Trophoblast cell (in vitro differentiated cells and primary cell): ENCODE results near the gene ZNF530.

Experiments
- DNase-seq, 2 donors: peaks; one replicate each; pipeline ENCODE4 v3.0.0-alpha.2; 2016
- H2AFZ ChIP-seq: 2 replicates; pipeline ENCODE4 v1.6.1; 2013; ENCODE audit warnings: low read length, moderate library complexity, mild to moderate bottlenecking; ENCODE audit not compliant: insufficient read depth, poor library complexity
- H2AK5ac ChIP-seq: 2 replicates; pipeline ENCODE4 v1.6.1; 2013; ENCODE audit warnings: mild to moderate bottlenecking, low read length
- H2BK120ac ChIP-seq: 2 replicates; pipeline ENCODE4 v1.6.1; 2013; ENCODE audit warnings: low read length, mild to moderate bottlenecking, moderate library complexity; ENCODE audit not compliant: insufficient read depth, poor library complexity
- H2BK12ac ChIP-seq: 2 replicates; pipeline ENCODE4 v1.6.1; 2013; ENCODE audit warnings: mild to moderate bottlenecking, low read length, moderate library complexity
- H2BK5ac ChIP-seq: 2 replicates; pipeline ENCODE4 v1.6.1; 2013; ENCODE audit warnings: low read length, low read depth, moderate library complexity, mild to moderate bottlenecking; ENCODE audit not compliant: poor library complexity
- H3K14ac ChIP-seq: 2 replicates; pipeline ENCODE4 v1.6.1; 2013; ENCODE audit warnings: mild to moderate bottlenecking, low read length
- H3K18ac ChIP-seq: 2 replicates; pipeline ENCODE4 v1.6.1; 2013; ENCODE audit warnings: mild to moderate bottlenecking, low read length
- H3K23ac ChIP-seq: 2 replicates; pipeline ENCODE4 v1.6.1; 2013; ENCODE audit warnings: low read length
- H3K27ac ChIP-seq: 2 replicates; pipeline ENCODE4 v1.5.1; 2013; ENCODE audit warnings: low read depth, mild to moderate bottlenecking, inconsistent platforms, low read length, moderate library complexity
- H3K27me3 ChIP-seq: 2 replicates; pipeline ENCODE4 v1.6.1; 2013; ENCODE audit warnings: inconsistent platforms, mild to moderate bottlenecking, low read length, moderate library complexity; ENCODE audit not compliant: insufficient read depth
- H3K36me3 ChIP-seq, 2 experiments: 1 replicate in 1 of 2; 2 replicates in 1 of 2; pipeline ENCODE4 v1.6.1; 2013; ENCODE audit warnings: low read length in 2 of 2, mild to moderate bottlenecking in 2 of 2, moderate library complexity in 1 of 2; ENCODE audit not compliant: insufficient read depth in 2 of 2, control insufficient read depth in 1 of 2
- H3K4ac ChIP-seq: 2 replicates; pipeline ENCODE4 v1.6.1; 2013; ENCODE audit warnings: low read depth, mild to moderate bottlenecking, low read length, moderate library complexity
- H3K4me1 ChIP-seq, 2 experiments: 1 replicate in 1 of 2; 2 replicates in 1 of 2; pipeline ENCODE4 v1.6.1; 2013; ENCODE audit warnings: low read length in 2 of 2, mild to moderate bottlenecking in 2 of 2, moderate library complexity in 1 of 2; ENCODE audit not compliant: insufficient read depth in 2 of 2, control insufficient read depth in 1 of 2
- H3K4me2 ChIP-seq: 2 replicates; pipeline ENCODE4 v1.6.1; 2013; ENCODE audit warnings: inconsistent platforms, mild to moderate bottlenecking, low read length, moderate library complexity
- H3K4me3 ChIP-seq: 2 replicates; pipeline ENCODE4 v1.5.1; 2013; ENCODE audit warnings: mild to moderate bottlenecking, low read depth, low read length, inconsistent platforms
- H3K79me1 ChIP-seq: one replicate; pipeline ENCODE4 v1.6.1; 2013; ENCODE audit warnings: low read length
- H3K79me2 ChIP-seq: 2 replicates; pipeline ENCODE4 v1.6.1; 2013; ENCODE audit warnings: low read length, mild to moderate bottlenecking; ENCODE audit not compliant: control insufficient read depth, insufficient read depth, poor library complexity
- H3K9ac ChIP-seq: 2 replicates; pipeline ENCODE4 v1.6.1; 2013; ENCODE audit warnings: mild to moderate bottlenecking, low read length
- H3K9me3 ChIP-seq: 2 replicates; pipeline ENCODE4 v1.6.1; 2013; ENCODE audit warnings: low read depth, mild to moderate bottlenecking, control low read depth, inconsistent platforms, low read length; ENCODE audit not compliant: insufficient read depth
- H4K12ac ChIP-seq: 2 replicates; pipeline ENCODE4 v1.6.1; 2013; ENCODE audit warnings: low read depth, mild to moderate bottlenecking, low read length, moderate library complexity
- H4K8ac ChIP-seq: 2 replicates; pipeline ENCODE4 v1.6.1; 2013; ENCODE audit warnings: low read depth, mild to moderate bottlenecking, low read length, moderate library complexity
- H4K91ac ChIP-seq: one replicate; pipeline ENCODE4 v1.6.1; 2013; ENCODE audit warnings: low read depth, mild to moderate bottlenecking, low read length, moderate library complexity
- WGBS: extraction: QIAGEN DNeasy Blood & Tissue Kit; methylation state at CpG from one replicate; pipeline ENCODE4 v1.1.7; 2013; ENCODE audit warnings: missing lambda C conversion rate; ENCODE audit not compliant: insufficient read length, insufficient coverage; ENCODE audit errors: extremely low coverage; 5-methylcytosine and 5-hydroxymethylcytosine counted together

The ZNF530 gene

GRCh38 chr19:57615346-57615745, 15.7 kb downstream of the ZNF530 start:
- Histone ChIP-seq H3K4me3 (no peak overlapping the region), H3K27me3 (no peaks in the 10 kb centered on the region), H3K9ac (no peak overlapping the region), H4K12ac (no peak overlapping the region), H3K4ac (peak overlapping the region; percentile 51), H3K79me2 (peaks cover 14% of the 10 kb centered on the region), H3K79me1 (peaks cover 5% of the 10 kb centered on the region), H2BK5ac (no peak overlapping the region), H3K23ac (no peak overlapping the region), H3K9me3 (peaks cover 45% of the 10 kb centered on the region), H2AFZ (no peak overlapping the region), H3K4me2 (peak overlapping the region; percentile 66), H4K91ac (no peak overlapping the region), H4K8ac (no peak overlapping the region), H3K27ac (no peak overlapping the region), H3K36me3 (peaks cover 33 to 51% of the 10 kb centered on the region in 2 experiments), H3K4me1 (peaks cover 5 to 10% of the 10 kb centered on the region in 2 experiments), H2AK5ac (no peak overlapping the region), H2BK120ac (no peak overlapping the region), H2BK12ac (no peak overlapping the region), H3K14ac (no peak overlapping the region), H3K18ac (no peak overlapping the region)
- WGBS = no CpG with 5 or more reads among the region's 3 CpGs
- no peak for DNase-seq

- no peaks in the 10 kb centered on the region for H3K27me3 ChIP-seq
- peaks cover 49% of the 10 kb centered on the region for H3K9me3 ChIP-seq
- no peak overlapping the region for H3K27ac ChIP-seq
These were observed 21.1 kb downstream of the ZNF530 start for GRCh38 chr19:57620673-57621348.

GRCh38 chr19:57623091-57623490, 23.4 kb downstream of the ZNF530 start:
- no peak overlapping the region for H3K4me3 ChIP-seq
- no peak overlapping the region for H2BK120ac ChIP-seq
- H3K36me3 ChIP-seq = peaks cover 29 to 51% of the 10 kb centered on the region in 2 experiments
- DNase-seq = no peak
- H3K27ac ChIP-seq = no peak overlapping the region
- H3K14ac ChIP-seq = no peak overlapping the region
- peaks cover 33% of the 10 kb centered on the region for H3K9me3 ChIP-seq
- H3K23ac ChIP-seq = no peak overlapping the region
- no peak overlapping the region for H3K9ac ChIP-seq
- H3K79me1 ChIP-seq = no peaks in the 10 kb centered on the region
- H3K4me2 ChIP-seq = no peak overlapping the region
- H2AK5ac ChIP-seq = no peak overlapping the region
- no peaks in the 10 kb centered on the region for H3K79me2 ChIP-seq
- H2BK5ac ChIP-seq = no peak overlapping the region
- H3K18ac ChIP-seq = no peak overlapping the region
- H4K8ac ChIP-seq = no peak overlapping the region
- no peak overlapping the region for H2BK12ac ChIP-seq
- H2AFZ ChIP-seq = no peak overlapping the region
- no peak overlapping the region for H4K91ac ChIP-seq
- no peak overlapping the region for H4K12ac ChIP-seq
- no peaks in the 10 kb centered on the region for H3K4me1 ChIP-seq
- H3K4ac ChIP-seq = no peak overlapping the region
- no peaks in the 10 kb centered on the region for H3K27me3 ChIP-seq

More at GRCh38 chr19:57620673-57621348, 21.1 kb downstream of the ZNF530 start:
- no peak overlapping the region for H3K18ac ChIP-seq
- no peak overlapping the region for H2BK120ac ChIP-seq
- no peak overlapping the region for H2AFZ ChIP-seq
- no peak overlapping the region for H4K8ac ChIP-seq
- H3K4me3 ChIP-seq = peak overlapping the region; percentile 6
- no peak overlapping the region for H4K12ac ChIP-seq
- DNase-seq = no peak
- no peaks in the 10 kb centered on the region for H3K79me1 ChIP-seq
- no CpG with 5 or more reads among the region's 10 CpGs for whole genome bisulfite sequencing
- H2BK12ac ChIP-seq = no peak overlapping the region
- no peak overlapping the region for H2BK5ac ChIP-seq
- H3K14ac ChIP-seq = no peak overlapping the region
- no peak overlapping the region for H2AK5ac ChIP-seq
- no peak overlapping the region for H4K91ac ChIP-seq
- no peak overlapping the region for H3K4ac ChIP-seq
- H3K4me2 ChIP-seq = no peak overlapping the region
- H3K23ac ChIP-seq = no peak overlapping the region
- H3K36me3 ChIP-seq = peaks cover 43 to 72% of the 10 kb centered on the region in 2 experiments
- no peaks in the 10 kb centered on the region for H3K79me2 ChIP-seq
- no peak overlapping the region for H3K9ac ChIP-seq
- no peaks in the 10 kb centered on the region for H3K4me1 ChIP-seq

- Histone ChIP-seq H3K27ac (no peak within 1 kb of the TSS), H4K12ac (peak within 1 kb of the TSS; percentile 80), H3K79me1 (peaks cover 5% of the 10 kb centered on the region), H3K9ac (peak within 1 kb of the TSS; percentile 38), H2BK5ac (peak within 1 kb of the TSS; percentile 22), H4K91ac (peak within 1 kb of the TSS; percentile 63), H3K14ac (peak within 1 kb of the TSS; percentile 70), H3K23ac (no peak within 1 kb of the TSS), H3K4ac (peak within 1 kb of the TSS; percentile 4), H3K18ac (peak within 1 kb of the TSS; percentile 35), H2BK120ac (peak within 1 kb of the TSS; percentile 8), H3K9me3 (peaks cover 1% of the 10 kb centered on the region), H4K8ac (peak within 1 kb of the TSS; percentile 79), H3K4me1 (peaks cover 5 to 7% of the 10 kb centered on the region in 2 experiments), H2AK5ac (peak within 1 kb of the TSS; percentile 35), H3K4me3 (peak within 1 kb of the TSS; percentile 81), H3K4me2 (peak within 1 kb of the TSS; percentile 81), H2BK12ac (no peak within 1 kb of the TSS), H3K79me2 (peaks cover 7% of the 10 kb centered on the region), H3K36me3 (peaks cover 8 to 11% of the 10 kb centered on the region in 2 experiments), H3K27me3 (no peaks in the 10 kb centered on the region), H2AFZ (peak within 1 kb of the TSS; percentile 68)
- no CpG with 5 or more reads among the region's 59 CpGs for WGBS
- peak; percentile 89 to 97 for DNase-seq
These were observed 33.5 kb downstream of the ZNF530 start, which contains the start of gene ZNF211 for GRCh38 chr19:57632987-57633831. TSS of gene ZNF211 (plus strand) at chr19:57633168. CDS start at chr19:57633347, 179 bp downstream.
